Panc1 (cell line): ENCODE measurements around the gene DDX1.

Source experiments
- CTCF ChIP-seq: fragments of 450-650 bp; IDR thresholded peaks from 2 replicates; pipeline ENCODE4 v1.5.1; 2017; ENCODE audit warnings: mild to moderate bottlenecking
- POLR2AphosphoS5 ChIP-seq: IDR thresholded peaks from 2 replicates; pipeline ENCODE4 v1.6.1; 2012; ENCODE audit warnings: mild to moderate bottlenecking, low read depth, low read length, moderate library complexity
- REST ChIP-seq, 2 experiments: IDR thresholded peaks; 2 replicates each; pipeline ENCODE4 v1.6.1; 2011 to 2012; ENCODE audit warnings: low read depth in 2 of 2, control low read depth in 1 of 2, low read length in 1 of 2, mild to moderate bottlenecking in 1 of 2, moderate library complexity in 1 of 2; ENCODE audit not compliant: insufficient read depth in 1 of 2
- SIN3A ChIP-seq: IDR thresholded peaks from 2 replicates; pipeline ENCODE4 v1.6.1; 2012; ENCODE audit warnings: low read depth, mild to moderate bottlenecking, low read length, moderate library complexity, borderline replicate concordance; ENCODE audit not compliant: insufficient read depth
- TCF7L2 ChIP-seq: IDR thresholded peaks from 2 replicates; pipeline ENCODE4 v1.6.1; 2011; ENCODE audit warnings: mild to moderate bottlenecking, low read depth, low read length, inconsistent platforms

- no peak for TF ChIP-seq POLR2AphosphoS5
- TF ChIP-seq REST (IDR thresholded peaks at IDR 0.05; ENCODE audit: insufficient read depth in 1 of 2, low read depth in 2 of 2, low read length in 1 of 2), result no peak
- no peak for TF ChIP-seq TCF7L2
- no peak for TF ChIP-seq CTCF
- TF ChIP-seq SIN3A, result no peak
These were observed 35.3 kb downstream of the DDX1 start for GRCh38 chr2:15626967-15627366.
